KOPT-K1 (cell line): ENCODE results near the gene OXCT1.

Experiments used
- H3K27ac ChIP-seq: fragments of 200-600 bp; sonication (generic); 2 replicates; pipeline ENCODE4 v1.5.1; 2016; ENCODE audit warnings: antibody characterized with exemption, mild to moderate bottlenecking, low read depth, low read length; ENCODE audit not compliant: poor library complexity, severe bottlenecking
- H3K36me3 ChIP-seq: fragments of 200-600 bp; sonication (generic); 2 replicates; pipeline ENCODE4 v1.5.1; 2017; ENCODE audit warnings: antibody characterized with exemption, mild to moderate bottlenecking, low read length, moderate library complexity; ENCODE audit not compliant: insufficient read depth
- H3K9me3 ChIP-seq: fragments of 200-600 bp; sonication (generic); 2 replicates; pipeline ENCODE4 v1.5.1; 2017; ENCODE audit warnings: antibody characterized with exemption, low read length, mild to moderate bottlenecking; ENCODE audit not compliant: insufficient read depth, poor library complexity, severe bottlenecking

Gene OXCT1

DNA sequence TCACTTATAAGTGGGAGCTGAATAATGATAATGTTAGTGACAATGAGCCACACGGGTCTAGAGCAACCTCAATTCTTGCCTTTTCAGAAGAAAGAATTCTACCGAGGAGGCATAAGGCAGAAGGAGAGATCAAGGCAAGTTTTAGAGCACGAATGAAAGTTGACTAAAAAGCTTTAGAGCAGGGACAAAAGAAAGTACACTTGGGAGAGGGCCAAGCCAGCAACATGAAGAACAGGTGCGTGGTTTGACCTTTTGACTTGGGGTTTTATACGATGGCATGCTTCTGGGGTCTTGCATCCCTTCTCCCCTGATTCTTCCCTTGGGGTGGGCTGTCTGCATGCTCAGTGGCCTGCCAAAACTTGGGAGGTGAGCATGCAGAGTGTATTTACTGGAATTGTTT lies 12.5 kb upstream of the OXCT1 start:
- no peaks in the 10 kb centered on the region for H3K36me3 ChIP-seq
- no peak overlapping the region for H3K27ac ChIP-seq
- H3K9me3 ChIP-seq = no peaks in the 10 kb centered on the region

- H3K27ac ChIP-seq = no peak overlapping the region
- H3K9me3 ChIP-seq = no peaks in the 10 kb centered on the region
- H3K36me3 ChIP-seq = no peaks in the 10 kb centered on the region
These were observed 8.6 kb upstream of the OXCT1 start for GRCh38 chr5:41878643-41879478.

- Histone ChIP-seq H3K27ac (no peak overlapping the region), H3K36me3 (no peaks in the 10 kb centered on the region), H3K9me3 (no peaks in the 10 kb centered on the region)
These were observed 7.9 kb upstream of the OXCT1 start for GRCh38 chr5:41878173-41878572.

DNA sequence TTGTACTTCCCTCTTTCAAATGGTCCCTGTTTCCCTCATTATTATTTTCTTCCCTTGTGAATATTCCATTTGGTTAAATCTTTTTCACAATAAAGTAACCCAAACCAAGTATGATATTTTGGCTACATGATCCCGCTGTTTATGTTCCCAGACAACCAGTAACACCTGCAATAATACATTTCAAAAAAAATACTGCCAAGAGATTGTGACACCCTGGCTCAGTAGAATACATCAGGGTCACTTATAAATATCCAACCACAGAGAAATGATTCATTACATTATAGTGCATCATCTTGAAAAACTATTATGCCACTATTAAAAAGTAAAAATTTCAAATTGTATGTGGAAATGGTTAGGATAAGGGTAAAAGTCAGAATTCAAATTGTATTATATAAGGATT lies 7.2 kb upstream of the OXCT1 start:
- Histone ChIP-seq H3K27ac (no peak overlapping the region), H3K36me3 (no peaks in the 10 kb centered on the region), H3K9me3 (no peaks in the 10 kb centered on the region)

GRCh38 chr5:41876678-41877077 lies 6.5 kb upstream of the OXCT1 start:
- Histone ChIP-seq H3K9me3 (no peaks in the 10 kb centered on the region), H3K27ac (no peak overlapping the region), H3K36me3 (no peaks in the 10 kb centered on the region)

- H3K27ac ChIP-seq = no peak overlapping the region
- no peaks in the 10 kb centered on the region for H3K9me3 ChIP-seq
- H3K36me3 ChIP-seq = no peaks in the 10 kb centered on the region
These were observed 4.9 kb upstream of the OXCT1 start for GRCh38 chr5:41875121-41875520.

DNA sequence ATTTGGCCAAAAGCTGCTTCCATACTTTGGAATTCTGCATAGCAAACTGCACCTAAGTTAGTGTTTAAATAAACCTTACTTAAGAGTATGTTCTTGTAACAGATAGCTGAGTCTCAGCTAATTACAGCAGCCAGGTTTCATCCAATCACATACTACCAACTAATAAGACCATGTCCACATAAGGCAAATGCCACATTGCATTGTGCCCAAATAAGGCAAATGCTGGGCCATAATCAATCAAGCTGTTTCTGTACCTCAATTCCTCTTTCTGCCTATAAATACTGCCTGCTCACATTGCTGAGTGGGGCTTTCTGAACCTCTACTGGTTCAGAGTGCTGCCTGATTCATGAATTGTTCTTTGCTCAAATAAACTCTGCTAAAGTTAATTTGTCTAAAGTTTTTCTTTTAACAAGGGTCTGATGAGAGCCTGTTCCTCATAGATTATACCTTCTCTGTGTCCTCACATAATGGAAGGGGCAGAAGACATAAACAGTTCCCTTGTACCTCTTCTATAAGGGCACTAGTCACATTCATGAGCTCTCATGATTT lies 4.4 kb upstream of the OXCT1 start:
- H3K27ac ChIP-seq = no peak overlapping the region
- no peaks in the 10 kb centered on the region for H3K9me3 ChIP-seq
- H3K36me3 ChIP-seq = no peaks in the 10 kb centered on the region

DNA sequence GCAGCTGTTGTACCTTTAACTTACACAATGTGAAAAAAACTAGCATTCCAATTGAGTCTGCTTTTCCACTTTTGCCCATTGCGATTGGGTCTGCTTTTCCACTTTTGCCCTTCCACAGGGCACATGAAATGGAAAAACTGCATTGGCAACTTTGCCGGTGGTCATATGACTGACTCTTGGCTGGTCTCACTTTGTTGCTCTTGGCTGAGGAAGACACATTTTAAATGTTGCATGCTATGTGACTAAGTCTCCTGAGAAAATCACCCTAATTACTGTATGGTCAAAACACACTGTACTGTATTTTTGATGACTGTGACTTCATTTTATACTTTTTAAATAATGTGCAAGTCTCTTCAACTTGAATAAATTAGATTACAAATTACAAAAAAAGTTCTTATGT lies 1.6 kb upstream of the OXCT1 start:
- H3K27ac ChIP-seq = no peak overlapping the region
- H3K9me3 ChIP-seq = no peaks in the 10 kb centered on the region

DNA sequence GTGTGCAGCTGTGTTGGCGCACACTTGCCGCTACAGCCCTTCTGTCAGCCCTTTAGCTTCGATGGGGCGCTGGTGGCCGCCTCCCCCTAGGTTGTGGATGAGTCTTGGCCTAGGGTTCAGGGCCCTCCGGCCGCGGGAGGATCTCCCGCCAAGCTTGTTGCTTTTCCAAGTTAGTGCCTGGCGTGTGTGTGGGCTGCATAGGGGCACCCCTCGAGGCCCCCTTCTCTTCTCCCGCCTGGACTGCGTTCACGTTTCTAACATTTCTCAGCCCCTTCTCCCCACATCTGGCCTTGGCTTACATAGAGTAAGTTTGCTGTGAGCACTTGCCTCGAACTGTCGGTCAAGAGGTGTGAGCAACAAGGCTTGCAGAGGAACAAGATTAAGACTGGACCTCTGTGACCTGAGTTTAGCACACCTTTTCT lies 413 bp upstream of the OXCT1 start:
- Histone ChIP-seq H3K36me3 (peaks cover 8% of the 10 kb centered on the region; the same call in 1 of the 2 replicates), H3K9me3 (no peaks in the 10 kb centered on the region), H3K27ac (peak overlapping the region; percentile 88)

More for the DNA sequence above, 1.6 kb upstream of the OXCT1 start:
- H3K36me3 ChIP-seq = peaks cover 1% of the 10 kb centered on the region; the same call in 1 of the 2 replicates

DNA sequence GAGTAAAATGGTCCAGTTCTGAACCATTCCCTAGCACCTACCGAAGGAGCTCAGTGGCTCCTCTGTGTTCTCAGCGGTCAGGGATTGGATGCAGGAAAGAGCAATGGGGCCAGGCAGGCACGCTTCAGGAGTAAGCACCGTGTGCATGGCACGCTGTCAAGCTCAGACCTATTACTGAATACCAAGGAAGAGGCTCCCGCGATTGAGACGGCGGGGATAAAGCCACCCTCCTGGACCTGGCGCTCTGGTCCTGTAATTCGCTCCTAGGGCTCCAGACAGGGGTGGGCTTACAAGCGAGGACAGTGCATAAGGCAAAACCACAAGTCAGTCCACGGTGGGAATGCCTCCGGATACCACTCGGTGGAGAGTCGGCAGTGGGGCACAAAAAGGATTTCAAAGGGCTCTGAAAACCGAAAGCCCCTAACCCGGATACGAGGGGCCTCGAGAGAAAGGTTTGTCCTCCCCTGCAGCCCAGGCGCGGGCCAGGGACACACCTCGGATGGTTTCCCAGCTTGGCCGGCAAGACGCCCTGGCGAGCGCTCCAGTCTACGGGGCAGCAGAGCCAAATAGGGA lies 988 bp downstream of the OXCT1 start:
- peak overlapping the region; percentile 88 for H3K27ac ChIP-seq
- H3K36me3 ChIP-seq = peaks cover 8% of the 10 kb centered on the region; the same call in 1 of the 2 replicates
- H3K9me3 ChIP-seq = no peaks in the 10 kb centered on the region

GRCh38 chr5:41863871-41864486 lies 6.2 kb downstream of the OXCT1 start:
- H3K27ac ChIP-seq = no peak overlapping the region
- no peaks in the 10 kb centered on the region for H3K9me3 ChIP-seq
- H3K36me3 ChIP-seq = peaks cover 40% of the 10 kb centered on the region

DNA sequence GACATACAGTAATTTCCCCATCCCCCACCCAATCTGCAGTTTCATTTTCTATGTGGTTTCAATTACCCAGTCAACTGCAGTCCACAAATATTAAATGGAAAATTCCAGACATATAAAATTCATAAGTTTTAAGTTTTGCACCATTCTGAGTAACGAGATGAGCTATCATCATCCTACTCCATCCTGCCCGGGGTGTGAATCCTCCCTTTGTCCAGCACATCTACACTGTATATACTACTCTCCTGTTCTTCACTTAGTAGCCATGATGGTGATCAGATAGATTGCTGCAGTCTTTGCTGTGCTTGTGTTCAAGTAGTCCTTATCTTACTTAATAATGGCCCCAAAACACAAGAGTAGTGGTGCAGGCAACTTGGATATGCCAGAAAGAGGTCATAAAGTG lies 11.3 kb downstream of the OXCT1 start:
- Histone ChIP-seq H3K9me3 (no peaks in the 10 kb centered on the region), H3K36me3 (peaks cover 84% of the 10 kb centered on the region), H3K27ac (no peak overlapping the region)

- no peak overlapping the region for H3K27ac ChIP-seq
- H3K36me3 ChIP-seq = peaks cover 93% of the 10 kb centered on the region
These were observed 12.2 kb downstream of the OXCT1 start for GRCh38 chr5:41857989-41858388.

GRCh38 chr5:41856644-41857491 lies 13.4 kb downstream of the OXCT1 start:
- H3K27ac ChIP-seq = no peak overlapping the region
- H3K36me3 ChIP-seq = peaks cover 100% of the 10 kb centered on the region
- H3K9me3 ChIP-seq = no peaks in the 10 kb centered on the region

More at GRCh38 chr5:41857989-41858388, 12.2 kb downstream of the OXCT1 start:
- H3K9me3 ChIP-seq = no peaks in the 10 kb centered on the region
